Stimulated activated CD4-positive, alpha-beta T cell treated with anti-CD3 and anti-CD28 coated beads, Interleukin-1b, Interleukin-23, amount 100 ng/mL, for 24 hours (primary cell): ENCODE measurements around the gene THAP10.
"Not testable (repeated sequence)": the region's sequence is repeated elsewhere in the genome, so short reads cannot be mapped to it uniquely, and the experiment has no call there.

Experiments
- DNase-seq, 4 experiments: peaks; one replicate each; pipeline ENCODE4 v3.0.0-alpha.2; 2020; ENCODE audit warnings: low read depth in 4 of 4, low spot score in 1 of 4

The THAP10 gene

DNA sequence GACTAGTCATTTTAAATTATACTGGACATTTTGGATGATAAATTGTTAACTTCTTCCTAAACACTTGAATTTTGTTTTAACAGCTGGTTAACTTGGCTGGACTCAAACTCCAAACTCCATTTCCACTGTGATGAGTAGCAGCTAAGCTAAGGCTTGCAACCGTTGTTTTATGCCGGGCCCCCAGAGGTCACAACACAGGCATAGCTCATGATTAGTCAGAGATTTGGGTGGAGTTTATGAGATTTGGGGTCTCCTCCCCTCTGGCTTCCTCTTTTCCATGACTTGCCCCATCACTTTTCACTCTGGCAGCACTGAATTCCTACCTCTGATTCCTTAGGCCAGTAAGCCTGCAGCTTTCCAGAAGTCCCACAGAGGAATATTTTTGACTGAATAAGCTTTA lies 12.8 kb downstream of the THAP10 start:
- no peak for DNase-seq

- no peak for DNase-seq
Observed at GRCh38 chr15:70876683-70877082, 15.6 kb downstream of the THAP10 start.

- no peak for DNase-seq
Observed at GRCh38 chr15:70876011-70876410, 16.2 kb downstream of the THAP10 start.

GRCh38 chr15:70875001-70875782 lies 17.0 kb downstream of the THAP10 start:
- no peak for DNase-seq

GRCh38 chr15:70873232-70874054 lies 18.8 kb downstream of the THAP10 start:
- DNase-seq = no peak

DNA sequence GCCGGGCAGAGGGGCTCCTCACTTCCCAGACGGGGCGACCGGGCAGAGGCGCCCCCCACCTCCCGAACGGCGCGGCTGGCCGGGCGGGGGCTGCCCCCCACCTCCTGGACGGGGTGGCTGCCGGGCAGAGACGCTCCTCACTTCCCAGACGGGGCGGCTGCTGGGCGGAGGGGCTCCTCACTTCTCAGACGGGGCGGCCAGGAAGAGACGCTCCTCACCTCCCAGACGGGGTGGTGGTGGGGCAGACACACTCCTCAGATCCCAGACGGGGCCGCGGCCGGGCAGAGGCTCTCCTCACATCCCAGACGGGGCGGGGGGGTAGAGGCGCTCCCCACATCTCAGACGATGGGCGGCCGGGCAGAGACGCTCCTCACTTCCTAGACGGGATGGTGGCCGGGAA lies 20.7 kb downstream of the THAP10 start:
- DNase-seq = not testable (repeated sequence)

- no peak for DNase-seq
Observed at GRCh38 chr15:70870051-70870450, 22.2 kb downstream of the THAP10 start.

DNA sequence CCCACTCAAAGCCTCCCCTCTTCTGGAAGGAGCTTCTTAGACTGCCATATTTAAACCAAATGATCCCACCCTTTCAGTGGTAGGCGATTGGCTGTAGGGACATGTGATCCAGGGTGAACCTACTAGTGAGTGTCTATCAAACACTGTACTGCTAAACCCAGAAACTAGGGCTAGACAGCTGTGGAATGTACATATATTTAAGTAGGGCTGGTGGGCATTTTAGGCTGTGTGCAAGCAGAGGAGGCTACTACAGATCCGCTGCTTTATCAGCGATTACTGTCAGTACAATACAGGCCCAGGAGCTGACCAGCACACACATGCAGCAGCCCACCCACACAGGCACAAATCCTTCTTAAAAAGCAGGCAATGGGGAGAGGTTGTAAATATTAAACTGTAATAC lies 22.9 kb downstream of the THAP10 start:
- DNase-seq = no peak

- no peak for DNase-seq
Observed at GRCh38 chr15:70867911-70868467, 24.2 kb downstream of the THAP10 start.

- DNase-seq = no peak
Observed at GRCh38 chr15:70866982-70867641, 25.1 kb downstream of the THAP10 start.

GRCh38 chr15:70863450-70864218 lies 28.6 kb downstream of the THAP10 start:
- DNase-seq = no peak

DNA sequence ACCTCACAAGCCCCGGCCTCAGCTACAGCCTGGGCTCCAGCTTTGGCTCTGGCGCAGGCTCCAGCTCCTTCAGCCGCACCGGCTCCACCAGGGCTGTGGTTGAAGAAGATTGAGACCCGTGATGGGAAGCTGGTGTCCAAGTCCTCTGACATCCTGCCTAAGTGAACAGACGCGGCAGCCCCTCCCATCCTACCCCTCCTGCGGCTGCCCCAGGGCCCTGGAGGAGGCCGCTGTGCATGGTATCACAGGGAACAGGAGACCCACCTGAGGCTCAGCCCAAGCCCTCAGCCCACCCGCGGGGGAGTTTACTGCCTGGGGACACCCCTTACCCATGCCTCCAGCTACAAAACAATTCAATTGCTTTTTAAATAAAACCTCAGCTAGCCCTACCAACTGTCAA lies 32.2 kb downstream of the THAP10 start:
- no peak for DNase-seq

DNA sequence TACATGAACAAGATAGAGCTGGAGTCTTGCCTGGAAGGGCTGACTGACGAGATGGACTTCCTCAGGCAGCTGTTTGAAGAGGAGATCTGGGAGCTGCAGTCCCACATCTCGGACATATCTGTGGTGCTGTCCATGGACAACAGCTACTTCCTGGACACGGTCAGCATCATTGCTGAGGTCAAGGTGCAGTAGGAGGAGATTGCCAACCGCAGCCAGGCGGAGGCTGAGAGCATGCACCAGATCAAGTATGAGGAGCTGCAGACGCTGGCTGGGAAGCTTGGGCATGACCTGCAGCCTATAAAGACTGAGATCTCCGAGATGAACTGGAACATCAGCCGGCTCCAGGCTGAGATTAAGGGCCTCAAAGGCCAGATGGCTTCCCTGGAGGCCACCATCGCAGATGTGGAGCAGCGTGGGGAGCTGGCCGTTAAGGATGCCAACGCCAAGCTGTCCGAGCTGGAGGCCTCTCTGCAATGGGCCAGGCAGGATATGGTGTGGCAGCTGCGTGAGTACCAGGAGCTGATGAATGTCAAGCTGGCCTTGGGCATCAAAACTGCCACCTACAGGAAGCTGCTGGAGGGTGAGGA lies 32.8 kb downstream of the THAP10 start:
- DNase-seq = no peak

DNA sequence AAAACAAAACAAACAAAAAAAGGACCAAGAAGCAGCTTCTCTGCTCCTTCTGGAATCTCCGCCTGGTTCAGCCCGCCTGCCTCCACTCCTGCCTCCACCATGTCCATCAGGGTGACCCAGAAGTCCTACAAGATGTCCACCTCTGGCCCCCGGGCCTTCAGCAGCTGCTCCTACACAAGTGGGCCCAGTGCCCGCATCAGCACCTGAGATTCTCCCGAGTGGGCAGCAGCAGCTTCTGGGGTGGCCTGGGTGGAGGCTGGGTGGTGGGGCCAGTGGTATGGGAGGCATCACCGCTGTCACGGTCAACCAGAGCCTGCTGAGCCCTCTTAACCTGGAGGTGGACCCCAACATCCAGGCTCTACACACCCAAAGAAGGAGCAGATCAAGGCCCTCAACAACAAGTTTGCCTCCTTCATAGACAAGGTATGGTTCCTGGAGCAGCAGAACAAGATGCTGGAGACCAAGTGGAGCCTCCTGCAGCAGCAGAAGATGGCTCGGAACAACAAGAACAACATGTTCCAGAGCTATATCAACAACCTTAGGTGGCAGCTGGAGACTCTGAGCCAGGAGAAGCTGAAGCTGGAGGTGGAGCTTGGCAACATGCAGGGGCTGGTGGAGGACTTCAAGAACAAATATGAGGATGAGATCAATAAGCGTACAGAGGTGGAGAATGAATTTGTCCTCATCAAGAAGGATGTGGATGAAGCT lies 33.5 kb downstream of the THAP10 start:
- not testable (repeated sequence) for DNase-seq

GRCh38 chr15:70857562-70858285 lies 34.5 kb downstream of the THAP10 start:
- DNase-seq = no peak

- no peak for DNase-seq
Observed at GRCh38 chr15:70856884-70857561, 35.2 kb downstream of the THAP10 start.

GRCh38 chr15:70856177-70856883 lies 35.9 kb downstream of the THAP10 start:
- DNase-seq = no peak

DNA sequence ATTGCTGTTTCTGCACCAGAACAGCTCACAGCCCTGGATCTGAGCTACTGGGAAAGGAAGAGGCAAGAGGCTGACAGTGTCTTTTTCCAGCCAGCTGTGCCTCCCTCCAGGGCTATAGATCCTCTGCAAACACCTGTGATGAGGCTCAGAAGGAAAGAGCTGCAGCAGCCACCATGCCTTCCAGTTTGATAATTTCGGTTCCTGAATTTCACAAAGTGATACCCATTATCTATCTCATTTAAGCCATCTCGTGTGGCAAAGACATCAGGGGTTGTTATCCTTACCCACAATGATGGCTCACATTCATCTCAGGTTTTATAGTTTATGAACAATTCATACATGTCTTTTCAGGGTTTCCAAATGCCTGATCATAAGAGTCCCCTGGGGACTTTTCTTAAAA lies 36.5 kb downstream of the THAP10 start:
- DNase-seq = no peak
